ENCODE results near the gene CTNND2.

CTNND2 gene

DNA sequence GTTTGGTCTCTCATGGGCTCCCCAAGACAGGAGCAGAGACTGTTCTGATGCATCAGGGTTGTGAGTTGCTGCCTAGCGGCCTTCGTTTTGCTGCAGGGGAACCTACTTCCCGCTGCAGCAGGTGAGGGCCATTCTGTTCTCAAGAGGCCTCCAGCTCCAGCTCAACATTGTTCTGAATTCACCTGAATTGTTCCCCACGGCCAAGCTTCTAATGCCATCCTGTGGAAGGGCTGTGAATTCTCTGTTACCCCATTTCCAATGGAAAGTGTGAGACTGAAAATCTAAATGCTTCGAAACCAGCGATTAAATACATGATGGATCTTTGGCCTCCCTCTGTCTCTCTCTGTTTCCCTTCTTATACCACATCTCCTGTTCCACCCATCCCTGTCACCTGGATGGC lies 794.1 kb downstream of the CTNND2 start:
- H3K4me1 ChIP-seq (ENCODE audit: control insufficient read depth, insufficient read depth, low read length): no peaks in the 10 kb centered on the region
- CTCF ChIA-PET: interaction anchor here (1.2 kb wide), 2 partner anchors 253 to 415 kb away, joined by 3 read pairs; no protein-coding TSS in a partner anchor
- H3K9me3 ChIP-seq (ENCODE audit: control insufficient read depth, insufficient read depth, low read depth, low read length): no peaks in the 10 kb centered on the region
- H3K4me3 ChIP-seq (ENCODE audit: low read depth, low read length): no peak overlapping the region
- H3K27ac ChIP-seq (ENCODE audit: extremely low read depth, low read depth, low read length): no peak overlapping the region
- POLR2A ChIA-PET: no interaction called here
- H3K36me3 ChIP-seq (ENCODE audit: control insufficient read depth in 2 of 2, insufficient read depth in 1 of 2, low read length in 2 of 2): no peaks in the 10 kb centered on the region
- no peak for TF ChIP-seq FEZF1 (tag by site-specific recombination; IDR thresholded peaks at IDR 0.05)
- no peak for TF ChIP-seq SP7 (tag by site-specific recombination; IDR thresholded peaks at IDR 0.05)
- no peak for TF ChIP-seq SALL2 (tag by site-specific recombination; IDR thresholded peaks at IDR 0.05; ENCODE audit: borderline replicate concordance)
- TF ChIP-seq, protein P1, sequence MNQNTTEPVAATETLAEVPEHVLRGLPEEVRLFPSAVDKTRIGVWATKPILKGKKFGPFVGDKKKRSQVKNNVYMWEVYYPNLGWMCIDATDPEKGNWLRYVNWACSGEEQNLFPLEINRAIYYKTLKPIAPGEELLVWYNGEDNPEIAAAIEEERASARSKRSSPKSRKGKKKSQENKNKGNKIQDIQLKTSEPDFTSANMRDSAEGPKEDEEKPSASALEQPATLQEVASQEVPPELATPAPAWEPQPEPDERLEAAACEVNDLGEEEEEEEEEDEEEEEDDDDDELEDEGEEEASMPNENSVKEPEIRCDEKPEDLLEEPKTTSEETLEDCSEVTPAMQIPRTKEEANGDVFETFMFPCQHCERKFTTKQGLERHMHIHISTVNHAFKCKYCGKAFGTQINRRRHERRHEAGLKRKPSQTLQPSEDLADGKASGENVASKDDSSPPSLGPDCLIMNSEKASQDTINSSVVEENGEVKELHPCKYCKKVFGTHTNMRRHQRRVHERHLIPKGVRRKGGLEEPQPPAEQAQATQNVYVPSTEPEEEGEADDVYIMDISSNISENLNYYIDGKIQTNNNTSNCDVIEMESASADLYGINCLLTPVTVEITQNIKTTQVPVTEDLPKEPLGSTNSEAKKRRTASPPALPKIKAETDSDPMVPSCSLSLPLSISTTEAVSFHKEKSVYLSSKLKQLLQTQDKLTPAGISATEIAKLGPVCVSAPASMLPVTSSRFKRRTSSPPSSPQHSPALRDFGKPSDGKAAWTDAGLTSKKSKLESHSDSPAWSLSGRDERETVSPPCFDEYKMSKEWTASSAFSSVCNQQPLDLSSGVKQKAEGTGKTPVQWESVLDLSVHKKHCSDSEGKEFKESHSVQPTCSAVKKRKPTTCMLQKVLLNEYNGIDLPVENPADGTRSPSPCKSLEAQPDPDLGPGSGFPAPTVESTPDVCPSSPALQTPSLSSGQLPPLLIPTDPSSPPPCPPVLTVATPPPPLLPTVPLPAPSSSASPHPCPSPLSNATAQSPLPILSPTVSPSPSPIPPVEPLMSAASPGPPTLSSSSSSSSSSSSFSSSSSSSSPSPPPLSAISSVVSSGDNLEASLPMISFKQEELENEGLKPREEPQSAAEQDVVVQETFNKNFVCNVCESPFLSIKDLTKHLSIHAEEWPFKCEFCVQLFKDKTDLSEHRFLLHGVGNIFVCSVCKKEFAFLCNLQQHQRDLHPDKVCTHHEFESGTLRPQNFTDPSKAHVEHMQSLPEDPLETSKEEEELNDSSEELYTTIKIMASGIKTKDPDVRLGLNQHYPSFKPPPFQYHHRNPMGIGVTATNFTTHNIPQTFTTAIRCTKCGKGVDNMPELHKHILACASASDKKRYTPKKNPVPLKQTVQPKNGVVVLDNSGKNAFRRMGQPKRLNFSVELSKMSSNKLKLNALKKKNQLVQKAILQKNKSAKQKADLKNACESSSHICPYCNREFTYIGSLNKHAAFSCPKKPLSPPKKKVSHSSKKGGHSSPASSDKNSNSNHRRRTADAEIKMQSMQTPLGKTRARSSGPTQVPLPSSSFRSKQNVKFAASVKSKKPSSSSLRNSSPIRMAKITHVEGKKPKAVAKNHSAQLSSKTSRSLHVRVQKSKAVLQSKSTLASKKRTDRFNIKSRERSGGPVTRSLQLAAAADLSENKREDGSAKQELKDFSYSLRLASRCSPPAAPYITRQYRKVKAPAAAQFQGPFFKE (tag by site-specific recombination; IDR thresholded peaks at IDR 0.05; ENCODE audit: borderline replicate concordance): no peak
- no peak for TF ChIP-seq ZBTB49 (tag by site-specific recombination; IDR thresholded peaks at IDR 0.05; ENCODE audit: low read depth)
- no peak for TF ChIP-seq ZNF837 (tag by site-specific recombination; IDR thresholded peaks at IDR 0.05)
- no peak for TF ChIP-seq ZNF350 (tag by site-specific recombination; IDR thresholded peaks at IDR 0.05)
- no peak for TF ChIP-seq ZNF791 (tag by site-specific recombination; IDR thresholded peaks at IDR 0.05)
- TF ChIP-seq ZNF302 (tag by site-specific recombination; IDR thresholded peaks at IDR 0.05; ENCODE audit: low read depth): no peak
- no peak for TF ChIP-seq ZNF560 (tag by site-specific recombination; IDR thresholded peaks at IDR 0.05; ENCODE audit: borderline replicate concordance)
- no peak for TF ChIP-seq ZNF211 (tag by site-specific recombination; IDR thresholded peaks at IDR 0.05; ENCODE audit: low read depth)
- no peak for TF ChIP-seq BCL11B (tag by site-specific recombination; IDR thresholded peaks at IDR 0.05; ENCODE audit: low read depth)
- TF ChIP-seq KLF8 (tag by site-specific recombination; IDR thresholded peaks at IDR 0.05): no peak

- POLR2A ChIA-PET: no interaction called here
- CTCF ChIA-PET: interaction anchor here (0.6 kb wide), 1 partner anchor 20 kb away, joined by 3 read pairs; no protein-coding TSS in a partner anchor
- Histone ChIP-seq H3K27ac (ENCODE audit: extremely low read depth, low read depth, low read length) (no peak overlapping the region), H3K9me3 (ENCODE audit: control insufficient read depth, insufficient read depth, low read depth, low read length) (no peaks in the 10 kb centered on the region), H3K36me3 (ENCODE audit: control insufficient read depth in 2 of 2, insufficient read depth in 1 of 2, low read length in 2 of 2) (no peaks in the 10 kb centered on the region), H3K4me3 (ENCODE audit: low read depth, low read length) (no peak overlapping the region), H3K4me1 (ENCODE audit: control insufficient read depth, insufficient read depth, low read length) (no peaks in the 10 kb centered on the region)
- TF ChIP-seq ZBTB6 (tag by site-specific recombination; IDR thresholded peaks at IDR 0.05): no peak
- no peak for TF ChIP-seq ZNF366 (tag by site-specific recombination; conservative IDR thresholded peaks at IDR 0.05)
- TF ChIP-seq ZNF302 (tag by site-specific recombination; IDR thresholded peaks at IDR 0.05; ENCODE audit: low read depth): no peak
- TF ChIP-seq, protein P2, sequence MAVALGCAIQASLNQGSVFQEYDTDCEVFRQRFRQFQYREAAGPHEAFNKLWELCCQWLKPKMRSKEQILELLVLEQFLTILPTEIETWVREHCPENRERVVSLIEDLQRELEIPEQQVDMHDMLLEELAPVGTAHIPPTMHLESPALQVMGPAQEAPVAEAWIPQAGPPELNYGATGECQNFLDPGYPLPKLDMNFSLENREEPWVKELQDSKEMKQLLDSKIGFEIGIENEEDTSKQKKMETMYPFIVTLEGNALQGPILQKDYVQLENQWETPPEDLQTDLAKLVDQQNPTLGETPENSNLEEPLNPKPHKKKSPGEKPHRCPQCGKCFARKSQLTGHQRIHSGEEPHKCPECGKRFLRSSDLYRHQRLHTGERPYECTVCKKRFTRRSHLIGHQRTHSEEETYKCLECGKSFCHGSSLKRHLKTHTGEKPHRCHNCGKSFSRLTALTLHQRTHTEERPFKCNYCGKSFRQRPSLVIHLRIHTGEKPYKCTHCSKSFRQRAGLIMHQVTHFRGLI (tag by site-specific recombination; IDR thresholded peaks at IDR 0.05): no peak
- TF ChIP-seq ZNF112 (tag by site-specific recombination; IDR thresholded peaks at IDR 0.05): no peak
- no peak for TF ChIP-seq ZNF76 (tag by site-specific recombination; IDR thresholded peaks at IDR 0.05; ENCODE audit: borderline replicate concordance, low read depth)
- no peak for TF ChIP-seq ZFP69B (tag by site-specific recombination; IDR thresholded peaks at IDR 0.05)
- no peak for TF ChIP-seq ZNF140 (tag by site-specific recombination; IDR thresholded peaks at IDR 0.05)
- TF ChIP-seq, protein P3, sequence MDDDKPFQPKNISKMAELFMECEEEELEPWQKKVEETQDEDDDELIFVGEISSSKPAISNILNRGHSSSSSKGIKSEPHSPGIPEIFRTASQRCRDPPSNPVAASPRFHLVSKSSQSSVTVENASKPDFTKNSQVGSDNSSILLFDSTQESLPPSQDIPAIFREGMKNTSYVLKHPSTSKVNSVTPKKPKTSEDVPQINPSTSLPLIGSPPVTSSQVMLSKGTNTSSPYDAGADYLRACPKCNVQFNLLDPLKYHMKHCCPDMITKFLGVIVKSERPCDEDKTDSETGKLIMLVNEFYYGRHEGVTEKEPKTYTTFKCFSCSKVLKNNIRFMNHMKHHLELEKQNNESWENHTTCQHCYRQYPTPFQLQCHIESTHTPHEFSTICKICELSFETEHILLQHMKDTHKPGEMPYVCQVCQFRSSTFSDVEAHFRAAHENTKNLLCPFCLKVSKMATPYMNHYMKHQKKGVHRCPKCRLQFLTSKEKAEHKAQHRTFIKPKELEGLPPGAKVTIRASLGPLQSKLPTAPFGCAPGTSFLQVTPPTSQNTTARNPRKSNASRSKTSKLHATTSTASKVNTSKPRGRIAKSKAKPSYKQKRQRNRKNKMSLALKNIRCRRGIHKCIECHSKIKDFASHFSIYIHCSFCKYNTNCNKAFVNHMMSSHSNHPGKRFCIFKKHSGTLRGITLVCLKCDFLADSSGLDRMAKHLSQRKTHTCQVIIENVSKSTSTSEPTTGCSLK (tag by site-specific recombination; IDR thresholded peaks at IDR 0.05): no peak
- no peak for TF ChIP-seq YY1 (tag by site-specific recombination; IDR thresholded peaks at IDR 0.05)
- TF ChIP-seq ZNF433 (tag by site-specific recombination; IDR thresholded peaks at IDR 0.05; ENCODE audit: low read depth): no peak
These were observed 798.5 kb downstream of the CTNND2 start for GRCh38 chr5:11105696-11106095.
